H1 (cell line): Measurements from ENCODE around the gene HIC2. TPM values are rescaled to one million over a fixed set of nuclear protein-coding genes. Genes with fewer than 3 reads are reported as not detected.
"Not testable (repeated sequence)": the region's sequence is repeated elsewhere in the genome, so short reads cannot be mapped to it uniquely, and the experiment has no call there.

Experiments
- CTCF ChIA-PET: fragments of 300-600 bp; sonication (Branson Sonifier 250); formaldehyde crosslinking; loops from one replicate; lab custom pipeline; 2021; ENCODE audit not compliant: partially characterized antibody; lab: Charles Lee
- POLR2A ChIA-PET: fragments of 300-600 bp; sonication (Branson Sonifier 250); formaldehyde crosslinking; loops from one replicate; lab custom pipeline; 2021; ENCODE audit warnings: inconsistent platforms; ENCODE audit not compliant: partially characterized antibody; lab: Charles Lee
- DNase-seq, 2 experiments: peaks; one replicate each; pipeline versions ENCODE4 v3.0.0 to v3.0.0-alpha.2; 2010 to 2022; ENCODE audit warnings: low spot score in 2 of 2, low read depth in 1 of 2, mixed read lengths in 1 of 2
- FAIRE-seq: peaks from 2 replicates; lab custom pipeline; 2011; peaks lifted over from hg19 to GRCh38; lab: Jason Lieb, UNC
- H2AFZ ChIP-seq: 2 replicates; pipeline ENCODE4 v1.8.1; 2012; ENCODE audit warnings: low read length, inconsistent platforms
- H2AK5ac ChIP-seq: 2 replicates; pipeline ENCODE4 v1.6.1; 2013; ENCODE audit warnings: low read depth, low read length
- H2BK120ac ChIP-seq: replicated peaks from 2 replicates; pipeline ENCODE3; 2013; ENCODE audit warnings: low read depth, low read length, inconsistent platforms
- H2BK12ac ChIP-seq: 2 replicates; pipeline ENCODE4 v1.6.1; 2013; ENCODE audit warnings: low read depth, low read length
- H2BK15ac ChIP-seq: 2 replicates; pipeline ENCODE4 v1.6.1; 2013; ENCODE audit warnings: low read length
- H2BK20ac ChIP-seq: 2 replicates; pipeline ENCODE4 v1.6.1; 2013; ENCODE audit warnings: low read length
- H2BK5ac ChIP-seq: 2 replicates; pipeline ENCODE4 v1.6.1; 2013; ENCODE audit warnings: low read depth, low read length
- H3K14ac ChIP-seq: 2 replicates; pipeline ENCODE4 v1.6.1; 2013; ENCODE audit warnings: inconsistent platforms; ENCODE audit not compliant: insufficient read length
- H3K18ac ChIP-seq: 2 replicates; pipeline ENCODE4 v1.6.1; 2013; ENCODE audit warnings: low read length; ENCODE audit errors: extremely low read depth
- H3K23ac ChIP-seq: 2 replicates; pipeline ENCODE4 v1.6.1; 2013; ENCODE audit warnings: inconsistent platforms; ENCODE audit not compliant: insufficient read length
- H3K23me2 ChIP-seq: 2 replicates; pipeline ENCODE4 v1.6.1; 2013; ENCODE audit warnings: low read depth, low read length
- H3K27ac ChIP-seq: 2 replicates; pipeline ENCODE4 v1.6.1; 2011; ENCODE audit warnings: low read depth, low read length, inconsistent platforms
- H3K27me3 ChIP-seq, 4 experiments: replicated peaks in 1 of 4; 1 replicate in 1 of 4; 2 replicates in 3 of 4; pipeline versions ENCODE4 v1.6.1 to v1.8.1; 2011 to 2013; ENCODE audit warnings: low read length in 3 of 4, mild to moderate bottlenecking in 3 of 4, inconsistent platforms in 2 of 4, mixed read lengths in 2 of 4, moderate library complexity in 1 of 4; ENCODE audit not compliant: control insufficient read depth in 3 of 4, insufficient read depth in 3 of 4; ENCODE audit errors: extremely low read depth in 1 of 4
- H3K36me3 ChIP-seq, 4 experiments: 2 replicates each; pipeline versions ENCODE4 v1.6.1 to v1.8.1; 2011 to 2013; ENCODE audit warnings: mild to moderate bottlenecking in 4 of 4, low read length in 3 of 4, moderate library complexity in 2 of 4, control low read depth in 1 of 4, inconsistent platforms in 1 of 4; ENCODE audit not compliant: insufficient read depth in 4 of 4, control insufficient read depth in 2 of 4
- H3K4ac ChIP-seq: replicated peaks from 2 replicates; pipeline ENCODE3; 2013; ENCODE audit warnings: low read length, low read depth, mixed read lengths, inconsistent platforms; ENCODE audit not compliant: insufficient read length
- H3K4me1 ChIP-seq, 4 experiments: replicated peaks in 1 of 4; 1 replicate in 1 of 4; 2 replicates in 3 of 4; pipeline versions ENCODE4 v1.6.1 to v1.8.1; 2011 to 2013; ENCODE audit warnings: low read length in 3 of 4, inconsistent platforms in 2 of 4, mixed read lengths in 1 of 4; ENCODE audit not compliant: insufficient read depth in 4 of 4, control insufficient read depth in 3 of 4
- H3K4me2 ChIP-seq, 2 experiments: 2 replicates each; pipeline versions ENCODE4 v1.6.1 to v1.8.1; 2011 to 2013; ENCODE audit warnings: low read depth in 2 of 2, low read length in 2 of 2, control low read depth in 1 of 2, inconsistent platforms in 1 of 2, mild to moderate bottlenecking in 1 of 2; ENCODE audit not compliant: insufficient read depth in 1 of 2
- H3K4me3 ChIP-seq, 4 experiments: fragments of 200-600, 300-600 bp in 1 of 4; sonication (generic), shearing (Covaris generic), sonication (Bioruptor Twin) in 1 of 4; 2 replicates each; pipeline versions ENCODE4 v1.5.1 to v1.8.1; 2011 to 2016; ENCODE audit warnings: low read length in 4 of 4, low read depth in 3 of 4, control low read depth in 2 of 4, inconsistent platforms in 2 of 4, mild to moderate bottlenecking in 2 of 4, mixed read lengths in 1 of 4, moderate library complexity in 1 of 4; ENCODE audit not compliant: insufficient read depth in 2 of 4; ENCODE audit errors: extremely low read depth in 1 of 4
- H3K56ac ChIP-seq: replicated peaks from 2 replicates; pipeline ENCODE3; 2013; ENCODE audit warnings: low read depth, mild to moderate bottlenecking, mixed read lengths, low read length, inconsistent platforms; ENCODE audit not compliant: insufficient read length
- H3K79me1 ChIP-seq: 2 replicates; pipeline ENCODE4 v1.6.1; 2013; ENCODE audit warnings: low read depth, low read length, control low read depth
- H3K79me2 ChIP-seq, 2 experiments: 2 replicates each; pipeline versions ENCODE4 v1.6.1 to v1.8.1; 2012 to 2013; ENCODE audit warnings: low read length in 2 of 2, mild to moderate bottlenecking in 2 of 2, inconsistent platforms in 1 of 2; ENCODE audit not compliant: insufficient read depth in 2 of 2, control insufficient read depth in 1 of 2
- H3K9ac ChIP-seq, 4 experiments: replicated peaks in 1 of 4; 1 replicate in 1 of 4; 2 replicates in 3 of 4; pipeline versions ENCODE4 v1.6.1 to v1.8.1; 2011 to 2013; ENCODE audit warnings: low read depth in 3 of 4, low read length in 3 of 4, control low read depth in 2 of 4, mild to moderate bottlenecking in 2 of 4, moderate library complexity in 2 of 4, inconsistent platforms in 1 of 4; ENCODE audit errors: extremely low read depth in 1 of 4
- H3K9me3 ChIP-seq, 2 experiments: 2 replicates each; pipeline versions ENCODE4 v1.6.1 to v1.8.1; 2012 to 2013; ENCODE audit warnings: mild to moderate bottlenecking in 2 of 2, moderate library complexity in 2 of 2, control low read depth in 1 of 2, inconsistent platforms in 1 of 2, low read depth in 1 of 2, low read length in 1 of 2, mixed read lengths in 1 of 2; ENCODE audit not compliant: insufficient read depth in 2 of 2
- H4K20me1 ChIP-seq, 2 experiments: replicated peaks in 1 of 2; 2 replicates each; pipeline versions ENCODE3 to v1.8.1; 2011 to 2013; ENCODE audit warnings: inconsistent platforms in 2 of 2, low read length in 2 of 2, mild to moderate bottlenecking in 1 of 2; ENCODE audit not compliant: insufficient read depth in 2 of 2, control insufficient read depth in 1 of 2
- H4K5ac ChIP-seq: 2 replicates; pipeline ENCODE4 v1.6.1; 2013; ENCODE audit warnings: low read length, low read depth, mixed read lengths, inconsistent platforms; ENCODE audit not compliant: insufficient read length
- H4K8ac ChIP-seq: 2 replicates; pipeline ENCODE4 v1.8.0; 2013; ENCODE audit warnings: mild to moderate bottlenecking, moderate library complexity, low read length, inconsistent platforms; ENCODE audit not compliant: insufficient read depth; ENCODE audit errors: extremely low read depth
- H4K91ac ChIP-seq: replicated peaks from 2 replicates; pipeline ENCODE3; 2013; ENCODE audit warnings: low read length, mixed read lengths, inconsistent platforms; ENCODE audit not compliant: insufficient read length
- WGBS, 2 experiments: shearing (Covaris generic) in 1 of 2; methylation state at CpG; one replicate each; pipeline versions ENCODE4 v1.1.6 to v1.1.7; 2013 to 2015; ENCODE audit warnings: low lambda C conversion rate in 2 of 2, mixed read lengths in 2 of 2, inconsistent platforms in 1 of 2, low coverage in 1 of 2, missing lambda C conversion rate in 1 of 2; ENCODE audit not compliant: insufficient replicate concordance in 2 of 2, insufficient coverage in 1 of 2, insufficient read length in 1 of 2; ENCODE audit errors: extremely low coverage in 1 of 2, missing lambda C conversion rate in 1 of 2; 5-methylcytosine and 5-hydroxymethylcytosine counted together
- polyA plus RNA-seq, 7 experiments: library from polyadenylated mRNA; depleted of rRNA in 3 of 7; stranded (reverse) in 5 of 7; unstranded in 2 of 7; fragments of >200 nt in 5 of 7; fragments of 200-250 nt in 2 of 7; gene quantifications; 1 replicate in 5 of 7; 2 replicates in 1 of 7; 4 replicates in 1 of 7; pipeline versions ENCODE4 v1.2.1 to v1.2.3, GENCODE V29; 2011 to 2013; ENCODE audit warnings: missing spikeins in 2 of 7, mixed read lengths in 2 of 7
- total RNA-seq: library from RNA; stranded (reverse); fragmentation: NEBNext Ultra II Directional; extraction: Animal tissue kit (Norgen Biotek cat#: 25700); gene quantifications from 2 replicates; pipeline ENCODE4 v1.2.1, GENCODE V29; 2021

The HIC2 gene
- total and polyA plus RNA-seq, 2 of the 8 experiments (the other 6 are each of a cell fraction or from before 2014, with no cell fraction given), result 8.0 to 21.9 TPM

DNA sequence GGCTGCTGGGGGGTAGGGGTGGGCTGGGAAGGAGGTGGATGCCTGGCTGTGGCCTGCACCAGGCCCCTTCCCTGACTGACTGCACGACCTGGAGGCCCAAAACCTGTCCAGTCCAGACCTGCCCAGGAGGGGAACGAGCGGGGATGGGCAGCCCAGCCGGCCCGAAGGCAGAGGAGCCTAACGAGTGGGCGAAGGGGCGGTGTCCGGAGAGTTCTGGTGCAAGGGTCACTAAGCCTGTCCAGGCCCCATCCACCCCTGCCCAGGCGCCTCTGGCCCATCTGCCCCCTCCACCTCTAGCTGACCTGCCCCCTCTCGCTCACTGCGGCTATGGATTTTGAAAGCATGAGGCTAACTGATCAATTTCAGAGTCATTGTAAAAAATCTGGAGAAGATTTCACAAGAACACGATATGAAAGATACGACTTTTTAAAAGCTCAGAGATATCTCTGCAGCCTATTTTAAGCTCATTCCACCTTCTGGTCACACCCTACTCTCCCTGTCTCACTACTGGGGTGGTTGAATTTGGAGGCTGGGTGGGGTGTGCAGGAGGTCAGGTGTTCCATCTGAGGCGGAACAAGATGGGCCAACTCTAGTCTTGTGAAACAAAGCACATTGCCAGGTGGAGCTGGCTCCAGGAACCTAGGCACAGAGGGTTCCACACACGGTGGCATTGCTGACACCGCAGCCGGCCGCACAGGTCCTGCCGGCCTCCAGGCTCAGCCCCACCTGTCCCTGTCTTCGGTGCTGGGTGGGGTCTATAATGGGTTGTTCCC lies 15.8 kb upstream of the HIC2 start:
- H3K9ac ChIP-seq, H3K18ac ChIP-seq, H3K23me2 ChIP-seq, H3K79me1 ChIP-seq, H2BK20ac ChIP-seq, H3K4me1 ChIP-seq, H3K27ac ChIP-seq, DNase-seq, POLR2A ChIA-PET, H4K8ac ChIP-seq, H2AFZ ChIP-seq, H2BK15ac ChIP-seq, H2BK5ac ChIP-seq, H3K14ac ChIP-seq, H4K91ac ChIP-seq, H2BK120ac ChIP-seq, FAIRE-seq, H2BK12ac ChIP-seq, H4K5ac ChIP-seq, H3K4ac ChIP-seq, H3K4me3 ChIP-seq, CTCF ChIA-PET, H2AK5ac ChIP-seq, H3K23ac ChIP-seq, H3K79me2 ChIP-seq, H3K27me3 ChIP-seq, H3K4me2 ChIP-seq, H3K36me3 ChIP-seq, H3K56ac ChIP-seq, H4K20me1 ChIP-seq, H3K9me3 ChIP-seq: not testable (repeated sequence)
- no CpG with 5 or more reads among the region's 21 CpGs for WGBS, 2 experiments
